ENCODE data around the gene CDH23. TPM values are rescaled to one million over a fixed set of nuclear protein-coding genes. Genes with fewer than 3 reads are reported as not detected.

CDH23 gene
- total RNA-seq, 2 experiments from 2014 or later, result 4.6 to 5.2 TPM

- no peak for DNase-seq
- Mint-ChIP-seq H3K27me3 (no peaks in the 10 kb centered on the region), H3K4me3 (peak overlapping the region; percentile 42), H3K4me1 (ENCODE audit: low read depth) (peaks cover 93% of the 10 kb centered on the region), H3K9me3 (no peaks in the 10 kb centered on the region), H3K36me3 (ENCODE audit: low read depth) (no peaks in the 10 kb centered on the region), H3K27ac (peak overlapping the region; percentile 89)
- no peak for TF ChIP-seq CTCF (IDR thresholded peaks at IDR 0.05)
- intact Hi-C loops (cut with DNase I, micrococcal nuclease), result no loop called here
- H3K9me3 ChIP-seq (ENCODE audit: control insufficient read depth in 1 of 2, insufficient read depth in 1 of 2, low read length in 2 of 2), result no peaks in the 10 kb centered on the region
- H3K27ac ChIP-seq (ENCODE audit: low read depth in 1 of 2, low read length in 2 of 2), result peak overlapping the region; percentile 71 to 85
- no peaks in the 10 kb centered on the region for H3K27me3 ChIP-seq (ENCODE audit: control insufficient read depth in 1 of 2, insufficient read depth in 2 of 2, low read length in 2 of 2)
- H3K4me3 ChIP-seq (ENCODE audit: low read length), result no peak overlapping the region
- POLR2A ChIA-PET, result interaction anchor here (1.0 to 19.3 kb wide), 4 partner anchors 8 to 33 kb away, joined by 3 to 416 read pairs (median 142); partner anchors contain the start of gene VSIR
- H3K36me3 ChIP-seq (ENCODE audit: insufficient read depth, low read length), result no peaks in the 10 kb centered on the region
- H3K4me1 ChIP-seq (ENCODE audit: insufficient read depth, low read length), result peaks cover 100% of the 10 kb centered on the region
- CTCF ChIA-PET, result interaction anchor here (1.0 to 1.5 kb wide), 3 partner anchors 9 to 39 kb away, joined by 3 to 4 read pairs (median 3); no protein-coding TSS in a partner anchor
- ATAC-seq (ENCODE audit: poor library complexity), result no peak
These were observed 338.1 kb downstream of the CDH23 start for GRCh38 chr10:71734797-71735196.

DNA sequence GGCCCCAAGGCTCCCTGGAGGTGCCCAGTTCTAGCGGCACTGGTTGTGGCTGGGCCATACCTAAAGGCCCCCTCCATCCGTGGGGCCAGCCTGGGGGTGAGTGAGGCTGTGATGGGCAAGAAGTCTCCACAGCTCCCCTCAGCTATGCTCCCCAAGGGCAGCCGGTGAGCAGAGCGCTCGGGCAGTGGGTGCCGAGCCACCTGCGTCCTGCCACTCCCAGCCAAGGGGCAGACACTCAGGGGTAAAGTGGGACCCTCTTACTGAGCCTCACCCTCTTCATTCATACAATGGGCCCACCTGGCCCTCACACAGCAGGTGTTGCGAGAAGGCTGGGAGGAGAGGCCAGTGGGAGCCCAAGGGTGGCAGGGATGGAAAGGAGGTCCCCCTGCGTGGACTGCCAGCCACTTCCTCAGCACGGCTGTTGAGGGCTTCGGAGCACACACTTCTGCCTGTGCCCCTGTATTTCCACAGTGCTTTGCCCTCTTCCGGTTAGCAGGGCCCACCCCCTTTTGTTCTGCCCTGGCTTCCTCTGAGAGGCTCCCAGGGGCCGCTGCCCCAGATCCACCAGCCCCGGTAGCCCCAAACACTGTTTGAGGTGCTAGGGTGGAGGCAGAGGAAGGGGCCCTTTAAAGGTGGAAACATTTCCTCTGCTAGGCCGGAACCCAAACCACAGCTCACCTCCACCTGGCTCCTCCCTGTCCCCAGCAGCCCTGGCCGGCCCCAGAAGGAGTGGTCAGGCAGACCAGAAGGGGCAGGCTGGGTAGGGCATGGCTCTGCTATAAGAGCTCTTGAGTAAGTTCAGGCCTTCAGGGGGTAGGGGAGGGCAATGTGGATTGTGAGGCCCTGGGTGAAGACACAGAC lies 339.2 kb downstream of the CDH23 start:
- no peaks in the 10 kb centered on the region for H3K27me3 ChIP-seq (ENCODE audit: control insufficient read depth in 1 of 2, insufficient read depth in 2 of 2, low read length in 2 of 2)
- peak in 12 of 14 experiments; percentile 39 to 90 (median 63) for DNase-seq
- ChIA-PET POLR2A (interaction anchor here (0.8 to 19.3 kb wide), 10 partner anchors 7 to 115 kb away, joined by 3 to 416 read pairs (median 10); partner anchors contain the start of genes PSAP and VSIR), CTCF (interaction anchor here (1.1 to 2.2 kb wide), 4 partner anchors 13 to 38 kb away, joined by 3 to 10 read pairs (median 4); partner anchors contain the start of gene VSIR)
- Mint-ChIP-seq H3K4me3 (peak overlapping the region; percentile 68), H3K36me3 (ENCODE audit: low read depth) (no peaks in the 10 kb centered on the region), H3K27me3 (no peaks in the 10 kb centered on the region), H3K4me1 (ENCODE audit: low read depth) (peaks cover 99% of the 10 kb centered on the region), H3K27ac (peak overlapping the region; percentile 89), H3K9me3 (no peaks in the 10 kb centered on the region)
- ATAC-seq (ENCODE audit: poor library complexity), result peak; percentile 83
- H3K27ac ChIP-seq (ENCODE audit: low read depth in 1 of 2, low read length in 2 of 2), result peak overlapping the region; percentile 71 to 85
- H3K4me3 ChIP-seq (ENCODE audit: low read length), result peak overlapping the region; percentile 25
- H3K36me3 ChIP-seq (ENCODE audit: insufficient read depth, low read length), result no peaks in the 10 kb centered on the region
- H3K4me1 ChIP-seq (ENCODE audit: insufficient read depth, low read length), result peaks cover 100% of the 10 kb centered on the region
- intact Hi-C loops (cut with DNase I, micrococcal nuclease), result no loop called here
- no peaks in the 10 kb centered on the region for H3K9me3 ChIP-seq (ENCODE audit: control insufficient read depth in 1 of 2, insufficient read depth in 1 of 2, low read length in 2 of 2)
- TF ChIP-seq CTCF (IDR thresholded peaks at IDR 0.05), result no peak

- peaks cover 100% of the 10 kb centered on the region for H3K4me1 Mint-ChIP-seq (ENCODE audit: low read depth)
- no peaks in the 10 kb centered on the region for H3K36me3 ChIP-seq (ENCODE audit: insufficient read depth, low read length)
- POLR2A ChIA-PET, result interaction anchor here (0.8 to 19.3 kb wide), 11 partner anchors 8 to 115 kb away, joined by 3 to 416 read pairs (median 6); partner anchors contain the start of genes PSAP and VSIR
- CTCF ChIA-PET, result interaction anchor here (1.4 to 2.2 kb wide), 2 partner anchors 12 to 37 kb away, joined by 3 to 10 read pairs; partner anchors contain the start of gene VSIR
- H3K27me3 ChIP-seq (ENCODE audit: control insufficient read depth in 1 of 2, insufficient read depth in 2 of 2, low read length in 2 of 2), result no peaks in the 10 kb centered on the region
- intact Hi-C loops (cut with DNase I, micrococcal nuclease), result no loop called here
- no peak for TF ChIP-seq CTCF (IDR thresholded peaks at IDR 0.05)
- no peaks in the 10 kb centered on the region for H3K9me3 Mint-ChIP-seq
- peak overlapping the region; percentile 71 to 85 for H3K27ac ChIP-seq (ENCODE audit: low read depth in 1 of 2, low read length in 2 of 2)
- peak overlapping the region; percentile 89 for H3K27ac Mint-ChIP-seq
- no peaks in the 10 kb centered on the region for H3K27me3 Mint-ChIP-seq
- ATAC-seq (ENCODE audit: poor library complexity), result peak; percentile 11
- H3K36me3 Mint-ChIP-seq (ENCODE audit: low read depth), result no peaks in the 10 kb centered on the region
- H3K9me3 ChIP-seq (ENCODE audit: control insufficient read depth in 1 of 2, insufficient read depth in 1 of 2, low read length in 2 of 2), result no peaks in the 10 kb centered on the region
- H3K4me3 ChIP-seq (ENCODE audit: low read length), result peak overlapping the region; percentile 25
- peaks cover 100% of the 10 kb centered on the region for H3K4me1 ChIP-seq (ENCODE audit: insufficient read depth, low read length)
- peak overlapping the region; percentile 68 for H3K4me3 Mint-ChIP-seq
- DNase-seq, result peak in 1 of 14 experiments; percentile 29
These were observed 339.8 kb downstream of the CDH23 start for GRCh38 chr10:71736570-71736952.
